Measurements from ENCODE around the gene MCM8. TPM values are rescaled to one million over a fixed set of nuclear protein-coding genes. Genes with fewer than 3 reads are reported as not detected.

Gene MCM8
- total RNA-seq, 1 experiment from 2014 or later: 28.0 TPM

- no peak for TF ChIP-seq ZMAT4 (CRISPR knock-in tag; IDR thresholded peaks at IDR 0.05)
- no peak for TF ChIP-seq KAT7 (CRISPR knock-in tag; IDR thresholded peaks at IDR 0.05; ENCODE audit: borderline replicate concordance)
- TF ChIP-seq TCF7 (CRISPR knock-in tag; IDR thresholded peaks at IDR 0.05; ENCODE audit: low read depth): no peak
- no peak for TF ChIP-seq SMAD4 (CRISPR knock-in tag; IDR thresholded peaks at IDR 0.05)
- TF ChIP-seq ZNF263 (CRISPR knock-in tag; IDR thresholded peaks at IDR 0.05; ENCODE audit: low read depth): no peak
- no peak for TF ChIP-seq FOXK1 (CRISPR knock-in tag; IDR thresholded peaks at IDR 0.05)
Observed at GRCh38 chr20:5989539-5989938, 39.1 kb downstream of the MCM8 start (continued).

DNA sequence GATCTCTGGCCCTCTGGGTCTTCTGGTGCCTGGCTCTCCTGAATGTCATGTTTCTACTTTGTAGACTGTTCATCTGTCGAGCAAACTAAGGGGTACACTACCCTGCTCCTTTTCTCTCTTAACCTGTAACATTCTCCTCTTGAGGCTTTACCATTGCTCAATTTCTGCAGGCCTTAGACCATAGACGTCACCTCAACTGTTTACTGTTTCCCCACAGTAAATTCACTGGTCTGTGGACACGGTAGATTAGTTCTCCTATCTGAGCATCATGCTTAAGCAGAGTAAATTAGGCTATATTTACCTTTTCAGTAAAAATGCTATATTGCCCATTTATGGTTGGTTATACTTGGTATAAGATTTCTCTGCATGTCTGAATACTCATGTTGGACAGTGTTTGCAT lies 40.5 kb downstream of the MCM8 start:
- TF ChIP-seq JUN (CRISPR knock-in tag; IDR thresholded peaks at IDR 0.05): no peak
- TF ChIP-seq NR2C2 (CRISPR knock-in tag; IDR thresholded peaks at IDR 0.05): no peak
- TF ChIP-seq, protein P1, sequence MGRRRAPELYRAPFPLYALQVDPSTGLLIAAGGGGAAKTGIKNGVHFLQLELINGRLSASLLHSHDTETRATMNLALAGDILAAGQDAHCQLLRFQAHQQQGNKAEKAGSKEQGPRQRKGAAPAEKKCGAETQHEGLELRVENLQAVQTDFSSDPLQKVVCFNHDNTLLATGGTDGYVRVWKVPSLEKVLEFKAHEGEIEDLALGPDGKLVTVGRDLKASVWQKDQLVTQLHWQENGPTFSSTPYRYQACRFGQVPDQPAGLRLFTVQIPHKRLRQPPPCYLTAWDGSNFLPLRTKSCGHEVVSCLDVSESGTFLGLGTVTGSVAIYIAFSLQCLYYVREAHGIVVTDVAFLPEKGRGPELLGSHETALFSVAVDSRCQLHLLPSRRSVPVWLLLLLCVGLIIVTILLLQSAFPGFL (CRISPR knock-in tag; IDR thresholded peaks at IDR 0.05; ENCODE audit: borderline replicate concordance): no peak
- TF ChIP-seq KAT7 (CRISPR knock-in tag; IDR thresholded peaks at IDR 0.05; ENCODE audit: borderline replicate concordance): no peak
- no peak for TF ChIP-seq MLX (CRISPR knock-in tag; IDR thresholded peaks at IDR 0.05)
- no peak for TF ChIP-seq OVOL2 (CRISPR knock-in tag; IDR thresholded peaks at IDR 0.05; ENCODE audit: borderline replicate concordance)
- no peak for TF ChIP-seq HMGA2 (CRISPR knock-in tag; IDR thresholded peaks at IDR 0.05)
- TF ChIP-seq RELA (CRISPR knock-in tag; IDR thresholded peaks at IDR 0.05; ENCODE audit: borderline replicate concordance): no peak
- no peak for TF ChIP-seq SMAD4 (CRISPR knock-in tag; IDR thresholded peaks at IDR 0.05)
- no peak for ATAC-seq
- Mint-ChIP-seq H3K4me1 (no peaks in the 10 kb centered on the region), H3K36me3 (peaks cover 51% of the 10 kb centered on the region), H3K27me3 (ENCODE audit: low read depth) (no peaks in the 10 kb centered on the region), H3K4me3 (no peak overlapping the region), H3K9me3 (no peaks in the 10 kb centered on the region), H3K27ac (no peak overlapping the region)
- POLR2A ChIA-PET: no interaction called here
- CTCF ChIA-PET: no interaction called here
- no peak for DNase-seq (ENCODE audit: low spot score)

DNA sequence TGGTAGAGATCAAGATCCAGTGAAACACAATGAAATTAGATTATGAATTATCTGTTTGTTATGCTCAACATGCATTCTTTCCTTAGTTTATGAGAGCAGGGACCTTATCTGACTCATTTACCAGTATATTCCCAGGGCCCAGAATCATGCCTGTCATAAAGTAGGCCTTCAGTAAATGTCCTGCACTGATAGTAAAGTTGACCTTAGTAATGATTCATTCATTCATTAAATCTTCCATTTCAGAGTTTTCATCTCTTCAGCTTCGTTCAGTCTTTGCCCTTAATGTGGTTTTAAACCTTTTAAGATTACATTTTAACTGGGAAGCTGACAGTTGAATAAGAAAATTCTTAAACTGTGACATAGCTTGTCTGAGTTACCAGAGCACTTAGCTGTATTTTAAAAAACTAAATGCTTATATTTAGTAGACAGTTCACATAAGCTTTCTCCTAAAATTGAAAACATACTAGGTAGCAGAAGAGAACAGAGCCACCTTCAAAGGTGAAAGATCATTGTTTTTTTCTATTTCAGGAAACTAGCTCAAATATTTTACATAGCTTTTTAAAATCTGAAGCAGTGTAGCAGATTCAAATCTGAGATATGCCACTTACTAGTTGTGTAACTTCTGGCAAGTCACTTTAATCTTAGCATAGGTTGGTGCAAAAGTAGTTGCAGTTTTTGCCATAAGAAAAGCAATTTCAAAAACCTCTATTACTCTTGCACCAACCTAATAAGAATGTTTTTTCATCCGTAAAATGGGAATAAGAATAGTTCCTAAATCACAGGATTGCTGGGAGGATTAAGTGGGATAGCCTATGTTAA lies 41.4 kb downstream of the MCM8 start:
- CTCF ChIA-PET: interaction anchor here (1.3 kb wide), 1 partner anchor 11 kb away, joined by 3 read pairs; no protein-coding TSS in a partner anchor
- H3K27ac Mint-ChIP-seq: no peak overlapping the region
- no peak overlapping the region for H3K4me3 Mint-ChIP-seq
- H3K9me3 Mint-ChIP-seq: no peaks in the 10 kb centered on the region
- DNase-seq (ENCODE audit: low spot score) (no peak), ATAC-seq (no peak)
- POLR2A ChIA-PET: interaction anchor here (0.6 kb wide), 1 partner anchor 11 kb away, joined by 4 read pairs; no protein-coding TSS in a partner anchor
- no peaks in the 10 kb centered on the region for H3K4me1 Mint-ChIP-seq
- peaks cover 44% of the 10 kb centered on the region for H3K36me3 Mint-ChIP-seq
- no peak for TF ChIP-seq NFYB (CRISPR knock-in tag; conservative IDR thresholded peaks at IDR 0.05; ENCODE audit: low read depth)
- TF ChIP-seq NR3C1 (CRISPR knock-in tag; conservative IDR thresholded peaks at IDR 0.05; ENCODE audit: low read depth): no peak
- H3K27me3 Mint-ChIP-seq (ENCODE audit: low read depth): no peaks in the 10 kb centered on the region

DNA sequence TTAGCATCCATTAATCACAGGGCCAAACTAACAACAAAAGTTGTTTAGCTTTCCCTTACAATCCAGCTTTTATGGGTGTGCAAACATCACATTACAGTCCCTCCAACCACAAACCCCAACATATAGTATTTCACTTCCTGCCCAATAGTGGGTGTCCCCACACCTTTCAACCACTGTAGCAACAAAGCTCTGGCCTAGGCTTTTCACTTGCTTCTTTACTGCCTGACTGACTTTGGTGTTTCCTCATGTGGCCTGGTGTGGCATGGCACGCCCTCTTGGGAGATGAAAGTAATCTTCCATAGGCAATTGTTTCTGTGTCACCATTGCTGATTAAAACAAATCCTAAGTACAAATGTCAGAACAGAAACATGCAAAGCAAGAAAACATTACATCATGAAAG lies 46.3 kb downstream of the MCM8 start:
- ATAC-seq: peak; percentile 61; the same call in 1 of the 2 replicates
- POLR2A ChIA-PET: no interaction called here
- no peak overlapping the region for H3K4me3 Mint-ChIP-seq
- no peaks in the 10 kb centered on the region for H3K9me3 Mint-ChIP-seq
- peaks cover 20% of the 10 kb centered on the region for H3K36me3 Mint-ChIP-seq
- no peak overlapping the region for H3K27ac Mint-ChIP-seq
- CTCF ChIA-PET: interaction anchor here (0.9 kb wide), 1 partner anchor 468 kb away, joined by 3 read pairs; no protein-coding TSS in a partner anchor
- no peak for DNase-seq (ENCODE audit: low spot score)
- H3K27me3 Mint-ChIP-seq (ENCODE audit: low read depth): no peaks in the 10 kb centered on the region
- no peaks in the 10 kb centered on the region for H3K4me1 Mint-ChIP-seq
- TF ChIP-seq MYBL2 (CRISPR knock-in tag; IDR thresholded peaks at IDR 0.05) (no peak), SP1 (CRISPR knock-in tag; conservative IDR thresholded peaks at IDR 0.05) (no peak), NFYB (CRISPR knock-in tag; conservative IDR thresholded peaks at IDR 0.05; ENCODE audit: low read depth) (no peak), CREM (CRISPR knock-in tag; IDR thresholded peaks at IDR 0.05) (no peak), CBFB (CRISPR knock-in tag; IDR thresholded peaks at IDR 0.05; ENCODE audit: low read depth) (no peak), ZNF671 (CRISPR knock-in tag; IDR thresholded peaks at IDR 0.05) (no peak), NR3C1 (CRISPR knock-in tag; conservative IDR thresholded peaks at IDR 0.05; ENCODE audit: low read depth) (no peak), PRRX2 (CRISPR knock-in tag; IDR thresholded peaks at IDR 0.05) (no peak), ZNF317 (CRISPR knock-in tag; IDR thresholded peaks at IDR 0.05; ENCODE audit: borderline replicate concordance, low read depth) (no peak)
- TF ChIP-seq, protein P2, sequence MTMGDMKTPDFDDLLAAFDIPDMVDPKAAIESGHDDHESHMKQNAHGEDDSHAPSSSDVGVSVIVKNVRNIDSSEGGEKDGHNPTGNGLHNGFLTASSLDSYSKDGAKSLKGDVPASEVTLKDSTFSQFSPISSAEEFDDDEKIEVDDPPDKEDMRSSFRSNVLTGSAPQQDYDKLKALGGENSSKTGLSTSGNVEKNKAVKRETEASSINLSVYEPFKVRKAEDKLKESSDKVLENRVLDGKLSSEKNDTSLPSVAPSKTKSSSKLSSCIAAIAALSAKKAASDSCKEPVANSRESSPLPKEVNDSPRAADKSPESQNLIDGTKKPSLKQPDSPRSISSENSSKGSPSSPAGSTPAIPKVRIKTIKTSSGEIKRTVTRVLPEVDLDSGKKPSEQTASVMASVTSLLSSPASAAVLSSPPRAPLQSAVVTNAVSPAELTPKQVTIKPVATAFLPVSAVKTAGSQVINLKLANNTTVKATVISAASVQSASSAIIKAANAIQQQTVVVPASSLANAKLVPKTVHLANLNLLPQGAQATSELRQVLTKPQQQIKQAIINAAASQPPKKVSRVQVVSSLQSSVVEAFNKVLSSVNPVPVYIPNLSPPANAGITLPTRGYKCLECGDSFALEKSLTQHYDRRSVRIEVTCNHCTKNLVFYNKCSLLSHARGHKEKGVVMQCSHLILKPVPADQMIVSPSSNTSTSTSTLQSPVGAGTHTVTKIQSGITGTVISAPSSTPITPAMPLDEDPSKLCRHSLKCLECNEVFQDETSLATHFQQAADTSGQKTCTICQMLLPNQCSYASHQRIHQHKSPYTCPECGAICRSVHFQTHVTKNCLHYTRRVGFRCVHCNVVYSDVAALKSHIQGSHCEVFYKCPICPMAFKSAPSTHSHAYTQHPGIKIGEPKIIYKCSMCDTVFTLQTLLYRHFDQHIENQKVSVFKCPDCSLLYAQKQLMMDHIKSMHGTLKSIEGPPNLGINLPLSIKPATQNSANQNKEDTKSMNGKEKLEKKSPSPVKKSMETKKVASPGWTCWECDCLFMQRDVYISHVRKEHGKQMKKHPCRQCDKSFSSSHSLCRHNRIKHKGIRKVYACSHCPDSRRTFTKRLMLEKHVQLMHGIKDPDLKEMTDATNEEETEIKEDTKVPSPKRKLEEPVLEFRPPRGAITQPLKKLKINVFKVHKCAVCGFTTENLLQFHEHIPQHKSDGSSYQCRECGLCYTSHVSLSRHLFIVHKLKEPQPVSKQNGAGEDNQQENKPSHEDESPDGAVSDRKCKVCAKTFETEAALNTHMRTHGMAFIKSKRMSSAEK (CRISPR knock-in tag; IDR thresholded peaks at IDR 0.05; ENCODE audit: borderline replicate concordance): no peak
